Activated T-helper 17 cell treated with anti-CD3 and anti-CD28 coated beads, Interleukin-2, amount 50 U/mL, for 72 hours (primary cell): ENCODE results near the gene HIRA. TPM values are rescaled to one million over a fixed set of nuclear protein-coding genes. Genes with fewer than 3 reads are reported as not detected.

Experiments used
- ATAC-seq: fragments of 150-1000 bp; cut with Tn5 transposase; replicated peaks from 2 replicates; pipeline ENCODE4 v1.10.0; 2021; ENCODE audit warnings: mild to moderate bottlenecking, moderate library complexity
- H3K27ac Mint-ChIP-seq: one replicate; pipeline ENCODE4 v1.8.0; 2022; ENCODE audit warnings: mixed read lengths
- H3K27me3 Mint-ChIP-seq: one replicate; pipeline ENCODE4 v1.8.0; 2022; ENCODE audit warnings: mixed read lengths
- H3K36me3 Mint-ChIP-seq: one replicate; pipeline ENCODE4 v1.8.0; 2022; ENCODE audit warnings: low read depth, mild to moderate bottlenecking, mixed read lengths
- H3K4me1 Mint-ChIP-seq: one replicate; pipeline ENCODE4 v1.8.0; 2022; ENCODE audit warnings: mixed read lengths
- H3K4me3 Mint-ChIP-seq: one replicate; pipeline ENCODE4 v1.8.0; 2022; ENCODE audit warnings: mild to moderate bottlenecking, mixed read lengths
- H3K9me3 Mint-ChIP-seq: one replicate; pipeline ENCODE4 v1.8.0; 2022; ENCODE audit warnings: mixed read lengths
- total RNA-seq, 2 donors: library from RNA; stranded (reverse); gene quantifications; one replicate each; pipeline ENCODE4 v1.2.3, GENCODE V29; 2022

Gene HIRA, protein sequence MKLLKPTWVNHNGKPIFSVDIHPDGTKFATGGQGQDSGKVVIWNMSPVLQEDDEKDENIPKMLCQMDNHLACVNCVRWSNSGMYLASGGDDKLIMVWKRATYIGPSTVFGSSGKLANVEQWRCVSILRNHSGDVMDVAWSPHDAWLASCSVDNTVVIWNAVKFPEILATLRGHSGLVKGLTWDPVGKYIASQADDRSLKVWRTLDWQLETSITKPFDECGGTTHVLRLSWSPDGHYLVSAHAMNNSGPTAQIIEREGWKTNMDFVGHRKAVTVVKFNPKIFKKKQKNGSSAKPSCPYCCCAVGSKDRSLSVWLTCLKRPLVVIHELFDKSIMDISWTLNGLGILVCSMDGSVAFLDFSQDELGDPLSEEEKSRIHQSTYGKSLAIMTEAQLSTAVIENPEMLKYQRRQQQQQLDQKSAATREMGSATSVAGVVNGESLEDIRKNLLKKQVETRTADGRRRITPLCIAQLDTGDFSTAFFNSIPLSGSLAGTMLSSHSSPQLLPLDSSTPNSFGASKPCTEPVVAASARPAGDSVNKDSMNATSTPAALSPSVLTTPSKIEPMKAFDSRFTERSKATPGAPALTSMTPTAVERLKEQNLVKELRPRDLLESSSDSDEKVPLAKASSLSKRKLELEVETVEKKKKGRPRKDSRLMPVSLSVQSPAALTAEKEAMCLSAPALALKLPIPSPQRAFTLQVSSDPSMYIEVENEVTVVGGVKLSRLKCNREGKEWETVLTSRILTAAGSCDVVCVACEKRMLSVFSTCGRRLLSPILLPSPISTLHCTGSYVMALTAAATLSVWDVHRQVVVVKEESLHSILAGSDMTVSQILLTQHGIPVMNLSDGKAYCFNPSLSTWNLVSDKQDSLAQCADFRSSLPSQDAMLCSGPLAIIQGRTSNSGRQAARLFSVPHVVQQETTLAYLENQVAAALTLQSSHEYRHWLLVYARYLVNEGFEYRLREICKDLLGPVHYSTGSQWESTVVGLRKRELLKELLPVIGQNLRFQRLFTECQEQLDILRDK
- total RNA-seq = 10 to 100 TPM; 21.4 to 45.6 TPM

DNA sequence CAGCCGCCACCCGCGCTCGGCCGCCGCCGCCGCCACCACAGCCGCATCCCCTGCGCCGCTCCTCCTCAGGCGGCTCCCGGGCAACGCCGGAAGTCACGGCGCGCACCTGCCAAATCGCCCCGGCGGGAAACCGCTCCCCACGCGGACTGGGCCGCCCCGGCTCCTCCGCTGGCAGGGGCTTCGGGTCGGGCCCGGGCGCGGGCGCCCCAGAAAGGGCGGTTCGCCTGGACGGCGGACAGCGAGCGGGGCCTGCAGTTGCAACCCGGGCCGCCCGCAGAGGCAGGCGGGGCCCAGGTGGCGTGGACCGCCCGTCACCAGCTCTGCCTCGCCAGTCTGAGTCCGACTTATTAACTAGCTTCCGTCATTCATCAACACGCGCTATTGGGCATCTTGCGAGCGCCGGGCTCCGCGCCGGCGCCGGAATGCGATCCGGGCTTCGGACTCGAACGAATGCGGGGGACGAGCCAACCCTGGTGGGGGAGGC is at the start of gene HIRA:
HIRA (minus strand) TSS at position 85 of the 484 bp plus-strand sequence. CDS start 257 bp downstream, outside the sequence.
- Mint-ChIP-seq H3K27me3 (no peaks in the 10 kb centered on the region), H3K4me3 (peak within 1 kb of the TSS; percentile 89), H3K9me3 (no peaks in the 10 kb centered on the region), H3K4me1 (peaks cover 26% of the 10 kb centered on the region), H3K36me3 (peaks cover 49% of the 10 kb centered on the region), H3K27ac (peak within 1 kb of the TSS; percentile 86)
- ATAC-seq = peak; percentile 69

DNA sequence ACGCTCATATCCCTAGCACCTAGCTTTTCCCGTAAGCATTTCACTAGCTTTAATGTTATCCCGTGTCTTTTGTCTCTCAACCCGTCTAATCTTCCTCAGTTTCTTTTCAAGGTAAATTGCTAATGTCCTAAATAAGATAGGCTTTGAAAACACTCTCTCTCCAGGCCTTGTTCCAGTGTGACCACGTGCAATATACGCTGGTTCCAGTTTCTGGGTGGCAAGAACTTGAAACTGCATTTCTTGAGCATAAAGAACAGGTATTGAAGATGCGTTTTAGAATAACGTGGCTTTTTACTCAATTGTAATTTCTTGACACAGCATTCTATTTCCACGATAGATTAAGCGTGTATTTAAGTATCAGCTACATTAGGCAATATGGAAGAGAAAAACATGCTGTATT is 49.3 kb upstream of the HIRA start:
- no peak for ATAC-seq
- Mint-ChIP-seq H3K9me3 (no peaks in the 10 kb centered on the region), H3K27ac (peak overlapping the region; percentile 100), H3K4me3 (peak overlapping the region; percentile 87), H3K4me1 (peaks cover 31% of the 10 kb centered on the region), H3K27me3 (no peaks in the 10 kb centered on the region), H3K36me3 (peaks cover 61% of the 10 kb centered on the region)

DNA sequence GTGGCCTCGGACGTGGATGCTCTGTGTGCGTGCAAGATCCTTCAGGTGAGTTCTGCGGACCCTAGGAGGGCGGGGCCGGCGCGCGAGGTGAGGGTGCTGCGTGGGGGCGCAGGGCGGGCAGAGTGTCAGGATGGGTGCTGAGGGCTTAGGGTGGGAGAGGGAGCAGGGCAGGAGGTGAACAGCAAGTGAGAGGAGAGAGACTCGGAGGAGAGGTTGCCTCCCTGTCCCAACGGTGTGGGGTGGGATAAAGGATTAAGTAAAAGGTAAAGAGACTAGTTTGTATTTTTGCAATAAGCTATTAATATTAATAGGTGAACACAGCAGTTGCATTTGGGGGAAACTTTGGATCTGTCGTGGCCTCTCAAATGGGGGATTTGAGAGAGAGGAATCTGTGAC is 48.6 kb upstream of the HIRA start:
- Mint-ChIP-seq H3K9me3 (no peaks in the 10 kb centered on the region), H3K36me3 (peaks cover 61% of the 10 kb centered on the region), H3K27me3 (no peaks in the 10 kb centered on the region), H3K4me1 (peaks cover 36% of the 10 kb centered on the region), H3K4me3 (peak overlapping the region; percentile 87), H3K27ac (peak overlapping the region; percentile 100)
- no peak for ATAC-seq

DNA sequence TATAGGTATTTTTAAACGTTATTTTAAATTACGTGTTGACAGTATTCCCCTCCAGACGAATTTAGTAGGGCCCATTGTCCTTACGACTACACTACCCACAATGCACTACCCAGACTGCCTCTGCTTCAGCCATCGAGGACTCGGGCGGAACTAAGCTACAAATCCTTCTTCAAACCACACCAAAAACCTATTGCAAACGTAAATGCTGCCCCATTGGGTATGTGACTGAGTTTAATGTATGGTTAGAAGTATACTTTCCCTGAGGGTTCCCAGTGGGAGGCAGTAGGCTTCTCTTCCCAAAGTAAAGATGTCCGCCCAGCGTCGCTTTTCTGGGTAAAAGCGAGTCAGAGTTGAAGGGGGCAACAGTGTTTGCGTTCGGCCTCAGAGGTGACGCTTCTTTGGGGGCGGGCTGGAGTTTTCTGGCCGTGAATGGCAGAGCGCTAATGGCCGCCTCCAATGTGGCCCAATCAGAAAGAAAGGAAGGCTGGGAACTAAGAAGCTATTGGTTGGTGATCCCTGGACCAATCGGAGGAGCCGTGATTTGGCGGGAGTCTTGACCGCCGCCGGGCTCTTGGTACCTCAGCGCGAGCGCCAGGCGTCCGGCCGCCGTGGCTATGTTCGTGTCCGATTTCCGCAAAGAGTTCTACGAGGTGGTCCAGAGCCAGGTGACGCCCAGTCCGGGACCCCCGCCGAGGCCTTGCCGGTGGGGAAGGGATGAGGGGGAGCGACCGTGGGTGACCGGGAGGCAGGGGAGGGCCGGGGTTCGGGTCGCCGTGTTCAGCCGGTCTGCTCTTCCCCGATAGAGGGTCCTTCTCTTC is 48.0 kb upstream of the HIRA start, which contains the start of gene CDC45:
CDC45 (plus strand) TSS at position 566 of the 818 bp plus-strand sequence; CDS start at position 615, 49 bp downstream.
- peak within 1 kb of the TSS; percentile 87 for H3K4me3 Mint-ChIP-seq
- H3K27ac Mint-ChIP-seq = peak within 1 kb of the TSS; percentile 100
- no peaks in the 10 kb centered on the region for H3K27me3 Mint-ChIP-seq
- H3K36me3 Mint-ChIP-seq = peaks cover 57% of the 10 kb centered on the region
- ATAC-seq = peak; percentile 94
- H3K4me1 Mint-ChIP-seq = peaks cover 37% of the 10 kb centered on the region
- no peaks in the 10 kb centered on the region for H3K9me3 Mint-ChIP-seq

DNA sequence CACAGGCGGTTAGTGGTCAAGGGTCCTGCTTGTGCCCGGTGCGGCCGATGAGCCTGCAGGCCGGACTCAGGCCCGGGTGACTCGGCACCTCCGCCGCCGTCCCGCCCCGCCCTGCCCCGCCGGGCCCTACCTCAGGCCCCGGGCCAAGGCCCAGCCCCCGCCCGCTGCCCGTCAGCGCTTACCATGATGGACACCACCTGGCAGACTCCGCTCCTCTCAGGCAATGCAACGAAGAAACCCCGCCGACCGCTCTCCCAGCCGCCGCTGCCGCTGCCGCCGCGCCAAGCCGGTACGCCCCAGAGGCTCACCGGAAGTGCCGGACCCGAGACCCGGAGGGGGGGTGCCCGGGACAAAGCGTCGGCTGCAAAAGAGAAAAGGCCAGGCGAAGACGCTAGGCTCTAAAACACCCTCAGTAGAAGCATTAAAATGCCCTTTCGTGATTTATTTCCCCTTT is 47.4 kb upstream of the HIRA start, which contains the start of gene UFD1:
UFD1 (minus strand) TSS at position 293 of the 454 bp plus-strand sequence; CDS start at position 185, 108 bp downstream.
- H3K9me3 Mint-ChIP-seq = no peaks in the 10 kb centered on the region
- peaks cover 56% of the 10 kb centered on the region for H3K36me3 Mint-ChIP-seq
- peaks cover 37% of the 10 kb centered on the region for H3K4me1 Mint-ChIP-seq
- H3K27ac Mint-ChIP-seq = peak within 1 kb of the TSS; percentile 100
- peak; percentile 64 for ATAC-seq
- H3K4me3 Mint-ChIP-seq = peak within 1 kb of the TSS; percentile 87
- no peaks in the 10 kb centered on the region for H3K27me3 Mint-ChIP-seq

DNA sequence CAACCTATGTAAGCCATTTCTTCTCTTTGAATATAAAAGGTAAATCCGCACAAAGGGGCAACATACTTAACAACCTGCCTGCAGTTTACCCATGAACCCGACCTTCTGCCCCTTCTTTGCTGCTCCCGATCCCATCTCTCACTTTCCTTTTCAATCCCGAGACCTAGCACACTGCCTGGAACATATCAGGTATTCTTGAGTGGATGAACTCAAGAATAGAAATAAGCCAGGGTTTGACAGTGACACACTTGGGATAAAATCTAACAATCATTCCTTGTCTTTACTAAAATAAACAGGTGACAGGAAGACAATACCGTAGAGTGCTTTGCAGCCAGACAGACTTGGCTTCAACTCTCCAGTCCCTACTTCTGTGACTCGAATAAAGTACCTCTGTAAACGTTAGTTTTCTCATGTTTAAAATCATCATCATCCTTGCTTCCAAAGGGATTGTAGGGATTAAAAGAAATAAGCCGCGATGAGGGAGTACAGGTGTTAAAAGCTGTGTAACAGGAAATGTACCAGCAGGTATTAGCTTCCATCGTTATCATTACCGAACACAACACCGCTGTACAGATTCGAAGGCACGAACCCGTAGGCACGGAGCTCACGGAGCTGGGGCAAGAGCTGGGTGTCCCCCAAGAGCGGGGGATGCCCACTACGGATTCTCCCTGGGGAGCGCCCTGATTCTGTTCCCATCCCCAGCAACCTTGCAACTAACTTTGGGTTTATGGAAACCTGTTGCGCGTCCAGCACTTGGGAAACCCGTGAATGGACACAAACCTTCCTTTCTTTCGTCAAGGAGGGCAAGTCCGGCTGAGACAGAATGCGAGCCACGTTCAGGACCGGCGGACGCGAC is 46.7 kb upstream of the HIRA start:
- peak overlapping the region; percentile 87 for H3K4me3 Mint-ChIP-seq

DNA sequence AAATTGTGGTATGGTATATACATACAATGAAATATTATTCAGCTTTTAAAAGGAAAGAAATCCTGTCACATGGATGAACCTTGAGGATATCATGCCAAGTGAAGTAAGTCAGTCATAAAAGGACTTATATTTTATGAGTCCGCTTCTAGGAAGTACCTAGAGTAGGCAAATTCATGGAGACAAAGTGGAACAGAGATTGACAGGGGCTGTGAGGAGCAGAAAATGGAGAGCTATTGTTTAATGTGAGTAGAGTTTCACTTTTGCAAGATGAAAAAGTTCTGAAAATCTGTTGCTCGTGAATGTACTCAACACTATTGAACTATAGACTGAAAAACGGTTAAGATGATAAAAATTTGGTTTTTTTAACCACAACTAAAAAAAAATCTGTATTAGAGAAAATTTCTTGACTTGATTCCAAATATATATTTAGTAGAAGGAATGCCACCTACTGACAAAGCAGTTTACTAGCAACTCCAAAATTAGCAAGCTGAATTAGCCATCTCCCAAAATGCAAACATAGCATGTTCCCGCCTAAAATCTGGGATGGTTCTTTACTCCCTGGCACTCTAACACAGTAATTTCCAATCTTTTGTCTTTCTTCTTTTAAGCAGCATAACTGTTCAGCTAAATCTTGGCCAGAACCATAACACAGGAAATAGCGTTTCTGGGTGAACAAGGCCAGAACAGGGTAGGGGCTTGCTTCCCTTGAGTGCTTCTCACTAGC is 46.0 kb upstream of the HIRA start:
- H3K4me1 Mint-ChIP-seq = peaks cover 32% of the 10 kb centered on the region
- peaks cover 56% of the 10 kb centered on the region for H3K36me3 Mint-ChIP-seq
- no peaks in the 10 kb centered on the region for H3K27me3 Mint-ChIP-seq
- peak overlapping the region; percentile 87 for H3K4me3 Mint-ChIP-seq
- peak overlapping the region; percentile 78 for H3K27ac Mint-ChIP-seq
- ATAC-seq = no peak
- no peaks in the 10 kb centered on the region for H3K9me3 Mint-ChIP-seq

More for the DNA sequence above, 46.7 kb upstream of the HIRA start:
- ATAC-seq = no peak
- H3K36me3 Mint-ChIP-seq = peaks cover 56% of the 10 kb centered on the region
- no peaks in the 10 kb centered on the region for H3K9me3 Mint-ChIP-seq
- peak overlapping the region; percentile 78 for H3K27ac Mint-ChIP-seq
- no peaks in the 10 kb centered on the region for H3K27me3 Mint-ChIP-seq
- peaks cover 32% of the 10 kb centered on the region for H3K4me1 Mint-ChIP-seq

DNA sequence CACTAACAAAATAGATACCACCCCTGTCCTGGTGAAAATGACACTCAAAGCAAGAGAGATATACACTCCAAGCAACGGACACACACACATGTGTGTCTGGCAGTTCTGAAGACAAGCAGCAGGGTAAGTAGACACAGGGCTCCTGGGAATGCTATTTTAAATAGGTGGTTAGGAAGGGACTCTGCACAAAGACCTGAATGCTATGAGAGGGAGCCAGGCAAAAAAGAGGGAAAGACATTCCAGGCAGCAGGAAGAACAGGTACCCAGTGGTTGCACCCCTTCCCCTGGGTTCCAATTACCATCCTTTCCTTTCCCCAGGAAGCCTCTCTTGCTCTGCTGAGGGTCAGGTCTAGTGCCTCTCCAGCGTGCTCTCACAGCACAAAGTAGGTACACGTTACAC is 44.5 kb upstream of the HIRA start:
- peak overlapping the region; percentile 83 for H3K27ac Mint-ChIP-seq
- H3K4me1 Mint-ChIP-seq = peaks cover 31% of the 10 kb centered on the region
- no peaks in the 10 kb centered on the region for H3K9me3 Mint-ChIP-seq
- H3K27me3 Mint-ChIP-seq = no peaks in the 10 kb centered on the region
- H3K36me3 Mint-ChIP-seq = peaks cover 62% of the 10 kb centered on the region
- no peak for ATAC-seq
- peak overlapping the region; percentile 15 for H3K4me3 Mint-ChIP-seq

DNA sequence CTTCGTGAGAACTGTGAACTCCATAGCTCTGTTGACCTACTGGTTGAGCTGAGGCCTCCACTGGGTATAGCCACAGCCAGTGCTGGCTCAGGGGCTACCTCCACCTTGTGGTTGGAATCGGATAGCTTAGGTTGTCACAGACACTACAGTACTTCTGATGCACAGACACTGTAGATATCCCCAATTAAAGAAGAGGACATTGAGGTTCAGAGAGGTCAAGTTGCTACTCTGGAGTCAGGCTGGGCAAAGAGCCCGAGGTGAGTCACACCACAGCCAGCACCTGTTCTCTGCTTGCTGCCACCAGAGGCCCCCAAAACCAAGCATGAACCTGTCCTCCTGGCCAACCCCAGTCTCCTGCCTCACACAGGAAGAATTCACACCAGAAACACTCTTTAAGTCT is 42.0 kb upstream of the HIRA start:
- Mint-ChIP-seq H3K9me3 (no peaks in the 10 kb centered on the region), H3K27ac (no peak overlapping the region), H3K4me3 (no peak overlapping the region), H3K4me1 (peaks cover 22% of the 10 kb centered on the region), H3K36me3 (peaks cover 70% of the 10 kb centered on the region), H3K27me3 (no peaks in the 10 kb centered on the region)
- no peak for ATAC-seq

DNA sequence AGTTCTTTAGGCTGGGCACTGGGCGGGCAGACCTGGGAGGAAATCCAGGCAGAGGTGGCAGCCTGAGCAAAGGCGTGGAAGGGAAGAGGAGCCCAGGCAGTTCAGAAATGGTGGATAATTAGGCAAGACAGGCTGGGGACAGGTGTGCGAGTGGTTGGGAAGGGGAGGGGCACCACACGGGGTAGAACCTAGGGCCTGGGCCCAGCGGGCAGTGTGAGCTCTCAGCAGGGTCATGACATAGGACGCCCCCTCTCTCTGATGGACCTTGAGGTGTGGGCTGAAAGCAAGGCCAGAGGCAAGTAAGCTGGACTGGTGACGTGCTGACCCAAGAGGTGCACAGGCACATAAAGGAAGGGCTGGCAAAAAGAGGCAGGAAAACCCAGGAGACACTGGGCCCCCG is 40.7 kb upstream of the HIRA start:
- Mint-ChIP-seq H3K27ac (no peak overlapping the region), H3K9me3 (no peaks in the 10 kb centered on the region), H3K4me1 (peaks cover 13% of the 10 kb centered on the region), H3K27me3 (no peaks in the 10 kb centered on the region), H3K36me3 (peaks cover 83% of the 10 kb centered on the region), H3K4me3 (no peak overlapping the region)
- no peak for ATAC-seq

DNA sequence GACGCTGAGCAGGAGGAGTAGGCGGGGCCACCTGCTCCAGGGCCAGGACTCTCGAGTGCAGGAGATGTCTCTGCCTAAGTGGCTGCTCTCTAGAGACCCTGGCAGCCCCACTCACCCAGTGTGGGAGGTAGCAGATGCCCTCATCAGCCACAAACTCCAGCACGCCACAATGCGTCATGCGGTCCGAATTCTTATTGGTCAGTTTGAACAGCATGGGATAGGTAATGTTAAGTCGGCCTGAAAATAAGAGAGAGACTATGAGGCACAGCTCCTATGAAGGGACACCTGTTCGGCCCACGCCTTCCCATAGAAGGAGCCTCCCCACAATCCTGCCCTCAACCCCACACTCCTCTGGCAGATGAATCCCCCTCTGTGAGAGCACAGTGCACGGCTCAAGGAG is 40.0 kb upstream of the HIRA start:
- Mint-ChIP-seq H3K4me3 (no peak overlapping the region), H3K27ac (no peak overlapping the region), H3K4me1 (peaks cover 11% of the 10 kb centered on the region), H3K9me3 (no peaks in the 10 kb centered on the region), H3K27me3 (no peaks in the 10 kb centered on the region), H3K36me3 (peaks cover 90% of the 10 kb centered on the region)
- no peak for ATAC-seq

DNA sequence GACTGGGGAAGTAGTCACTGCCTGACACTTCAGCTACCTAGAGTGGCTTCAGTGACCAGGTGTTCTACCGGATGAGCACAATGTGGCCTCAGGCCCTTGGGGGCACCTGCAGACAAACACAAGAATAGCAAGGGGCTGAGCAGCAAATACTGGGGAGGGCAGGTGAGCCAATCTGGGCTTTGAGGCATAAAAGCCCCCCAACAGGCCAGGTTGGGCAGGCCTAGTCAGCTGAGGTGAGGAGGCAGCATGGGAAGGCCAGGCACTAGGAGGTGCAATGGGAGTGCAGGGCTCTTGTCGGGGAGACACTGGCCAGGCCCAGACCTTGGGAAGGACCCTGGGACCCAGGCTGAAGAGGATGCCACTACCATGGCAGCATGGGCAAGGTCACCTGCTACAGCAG is 38.5 kb upstream of the HIRA start:
- no peak for ATAC-seq
- H3K4me3 Mint-ChIP-seq = no peak overlapping the region
- no peaks in the 10 kb centered on the region for H3K4me1 Mint-ChIP-seq
- H3K27ac Mint-ChIP-seq = no peak overlapping the region
- peaks cover 95% of the 10 kb centered on the region for H3K36me3 Mint-ChIP-seq
- no peaks in the 10 kb centered on the region for H3K9me3 Mint-ChIP-seq
- no peaks in the 10 kb centered on the region for H3K27me3 Mint-ChIP-seq
